GM21360 (cell line): ENCODE results near the gene NBPF12.
"Not testable (repeated sequence)": the region's sequence is repeated elsewhere in the genome, so short reads cannot be mapped to it uniquely, and the experiment has no call there.

ENCODE experiments used
- ATAC-seq: cut with Tn5 transposase; IDR thresholded peaks from one replicate; pipeline ENCODE4 v1.9.1; 2021; ENCODE audit warnings: mild to moderate bottlenecking, moderate library complexity; ENCODE audit not compliant: unreplicated experiment

Gene NBPF12

DNA sequence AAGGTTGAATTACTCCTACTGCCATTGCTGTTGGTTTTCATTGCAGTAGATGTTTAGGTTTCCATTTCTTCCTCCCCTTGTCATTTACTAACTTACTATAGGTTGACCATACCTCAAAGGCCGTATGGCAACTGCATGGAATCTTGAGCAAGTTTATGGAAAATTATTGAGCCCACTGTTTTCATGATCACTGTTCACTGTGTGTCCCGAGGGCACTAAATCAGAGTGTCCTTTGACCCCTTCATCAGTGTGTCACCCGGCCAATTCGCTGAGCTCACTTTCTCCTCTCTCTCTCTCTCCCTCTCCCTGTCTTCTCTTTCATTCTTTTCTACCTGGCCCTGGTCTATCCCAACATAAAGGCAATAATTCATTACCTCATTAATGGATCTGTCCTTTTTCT is 47.7 kb downstream of the NBPF12 start:
- not testable (repeated sequence) for ATAC-seq

DNA sequence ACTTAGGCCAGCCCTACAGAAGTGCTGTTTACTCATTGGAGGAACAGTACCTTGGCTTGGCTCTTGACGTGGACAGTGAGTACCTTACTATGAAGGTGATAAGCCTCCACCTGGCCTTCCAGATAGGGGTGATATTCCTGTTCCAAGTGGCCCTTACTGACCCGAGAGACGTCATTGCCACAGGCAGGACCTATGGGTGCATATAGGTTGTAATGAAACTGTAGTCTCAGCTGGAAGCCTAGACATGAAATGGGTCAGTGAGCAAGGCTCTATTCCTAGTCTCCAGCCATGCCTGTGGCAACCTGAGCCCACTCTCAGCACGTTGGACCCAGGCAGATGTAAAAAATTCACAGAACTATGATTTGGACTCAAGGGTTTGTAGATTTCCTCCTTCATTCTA is 48.3 kb downstream of the NBPF12 start:
- ATAC-seq: not testable (repeated sequence)

DNA sequence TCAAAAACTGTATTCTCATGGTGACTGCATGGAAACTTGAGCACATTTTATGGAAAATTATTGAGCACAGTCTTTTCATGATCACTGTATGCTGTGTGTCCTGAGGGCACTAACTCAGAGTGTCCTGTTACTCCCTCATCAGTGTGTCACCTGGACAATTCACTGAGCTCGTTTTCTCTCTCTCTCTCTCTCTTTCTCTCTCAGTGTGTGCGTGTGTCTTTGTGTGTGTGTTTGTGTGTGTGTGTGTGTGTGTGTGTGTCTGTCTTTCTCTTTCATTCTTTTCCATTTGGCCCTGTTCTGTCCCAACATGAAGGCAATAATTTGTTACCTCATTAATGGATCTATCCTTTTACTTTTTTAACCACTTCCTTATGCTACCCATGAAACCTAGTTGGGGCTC is 49.4 kb downstream of the NBPF12 start:
- not testable (repeated sequence) for ATAC-seq

DNA sequence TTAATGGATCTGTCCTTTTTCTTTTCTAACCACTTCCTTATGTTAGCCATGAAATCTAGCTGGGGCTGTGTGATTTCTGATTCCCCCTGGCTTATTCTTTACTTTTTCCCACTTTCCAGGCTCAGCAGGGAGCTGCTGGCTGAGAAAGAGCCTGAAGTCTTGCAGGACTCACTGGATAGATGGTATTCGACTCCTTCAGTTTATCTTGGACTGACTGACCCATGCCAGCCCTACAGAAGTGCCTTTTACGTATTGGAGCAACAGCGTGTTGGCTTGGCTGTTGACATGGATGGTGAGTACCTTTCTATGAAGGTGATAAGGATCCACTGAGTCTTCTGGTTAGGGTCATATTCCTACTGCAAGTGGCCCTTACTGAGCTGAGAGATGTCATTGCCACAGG is 51.3 kb downstream of the NBPF12 start:
- ATAC-seq: not testable (repeated sequence)

DNA sequence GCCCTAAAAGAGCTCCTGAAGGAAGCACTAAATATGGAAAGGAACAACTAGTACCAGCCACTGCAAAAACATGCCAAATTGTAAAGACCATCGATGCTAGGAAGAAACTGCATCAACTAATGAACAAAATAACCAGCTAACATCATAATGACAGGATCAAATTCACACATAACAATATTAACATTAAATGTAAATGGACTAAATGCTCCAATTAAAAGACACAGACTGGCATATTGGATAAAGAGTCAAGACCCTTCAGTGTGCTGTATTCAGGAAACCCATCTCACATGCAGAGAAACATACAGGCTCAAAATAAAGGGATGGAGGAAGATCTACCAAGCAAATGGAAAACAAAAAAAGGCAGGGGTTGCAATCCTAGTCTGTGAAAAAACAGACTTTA is 70.4 kb downstream of the NBPF12 start:
- not testable (repeated sequence) for ATAC-seq

DNA sequence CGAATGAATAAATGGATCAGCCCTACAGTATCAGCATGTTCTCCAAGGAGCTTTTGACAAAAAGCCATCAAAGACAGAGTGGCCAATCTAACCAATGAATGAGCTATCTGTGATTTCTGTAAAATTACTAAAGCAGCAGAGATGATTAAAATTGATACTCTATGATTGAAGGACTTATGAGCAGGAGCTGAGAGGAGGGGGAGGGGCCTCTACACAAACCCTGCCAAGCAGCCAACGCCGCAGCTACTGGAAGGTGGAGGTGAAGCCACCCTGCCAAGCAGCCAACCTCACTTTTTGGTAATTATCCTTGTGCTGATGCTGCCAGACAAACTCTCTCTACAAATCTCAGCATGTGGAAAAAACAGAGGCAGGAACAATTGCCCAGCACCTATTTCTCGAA is 88.9 kb downstream of the NBPF12 start:
- ATAC-seq: not testable (repeated sequence)

DNA sequence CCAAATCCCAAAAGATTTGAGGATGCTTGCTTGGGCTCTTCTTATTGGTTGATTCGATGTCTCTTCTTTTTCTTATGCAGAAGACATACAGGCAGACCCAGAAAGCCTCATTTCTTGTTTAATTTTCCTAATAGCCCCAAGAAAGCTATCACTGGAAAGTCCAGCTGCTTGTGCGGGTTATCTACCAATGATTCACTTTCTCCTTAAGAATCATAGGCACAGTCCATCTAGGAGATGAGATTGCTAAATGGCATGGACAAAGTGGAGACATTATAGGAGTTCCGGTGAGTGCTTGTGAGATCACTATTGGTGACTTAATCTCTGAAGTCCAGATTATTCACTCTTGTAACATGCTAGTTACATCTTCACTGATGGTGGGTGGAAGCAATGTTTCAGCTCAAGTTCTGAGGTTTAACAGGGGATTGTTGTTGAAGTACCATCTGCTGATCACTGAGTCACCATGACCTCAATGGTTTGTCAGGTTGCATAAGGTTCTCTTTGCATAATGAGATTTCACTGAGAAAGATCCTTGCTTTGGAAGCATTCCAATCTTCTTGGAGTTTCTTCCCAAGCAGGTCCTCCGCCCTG is 92.0 kb downstream of the NBPF12 start:
- ATAC-seq: not testable (repeated sequence)

DNA sequence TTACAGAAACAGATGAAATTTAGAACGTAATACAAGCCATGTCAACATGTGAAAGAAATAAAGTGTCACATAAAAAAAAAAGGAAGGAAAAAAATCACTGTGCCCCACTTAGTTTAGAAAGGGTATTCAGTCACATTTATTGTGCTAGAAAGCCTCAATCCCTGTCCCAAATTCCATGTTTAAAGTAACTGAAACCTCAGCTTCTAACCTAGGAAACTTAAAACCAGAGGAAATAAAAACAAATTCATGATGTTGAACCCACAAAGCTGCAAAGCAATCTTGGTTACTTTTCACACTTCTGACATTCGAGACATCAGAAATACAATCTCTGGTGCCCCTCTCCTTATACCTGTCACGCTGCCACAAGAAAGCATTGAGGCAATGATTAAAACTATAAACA is 101.8 kb downstream of the NBPF12 start:
- no peak for ATAC-seq

DNA sequence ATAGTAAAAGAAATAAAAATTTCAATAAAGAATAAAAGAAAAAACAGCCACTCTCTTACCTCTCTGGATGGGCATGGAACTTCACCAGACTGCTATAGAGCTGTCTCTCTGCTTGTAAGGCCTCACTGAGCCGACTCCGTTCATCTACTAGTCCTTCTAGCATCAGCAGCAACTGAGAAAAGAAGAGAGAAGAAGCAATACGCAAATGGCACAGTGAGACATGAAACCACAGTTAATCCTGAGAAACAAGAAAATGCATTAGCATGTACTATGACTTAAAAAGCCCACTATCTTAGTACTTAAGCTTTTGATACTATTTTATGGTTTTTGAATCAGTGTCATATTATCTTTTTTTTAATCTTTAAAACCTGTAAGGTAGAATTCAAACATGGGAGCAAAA is 104.8 kb downstream of the NBPF12 start:
- not testable (repeated sequence) for ATAC-seq

DNA sequence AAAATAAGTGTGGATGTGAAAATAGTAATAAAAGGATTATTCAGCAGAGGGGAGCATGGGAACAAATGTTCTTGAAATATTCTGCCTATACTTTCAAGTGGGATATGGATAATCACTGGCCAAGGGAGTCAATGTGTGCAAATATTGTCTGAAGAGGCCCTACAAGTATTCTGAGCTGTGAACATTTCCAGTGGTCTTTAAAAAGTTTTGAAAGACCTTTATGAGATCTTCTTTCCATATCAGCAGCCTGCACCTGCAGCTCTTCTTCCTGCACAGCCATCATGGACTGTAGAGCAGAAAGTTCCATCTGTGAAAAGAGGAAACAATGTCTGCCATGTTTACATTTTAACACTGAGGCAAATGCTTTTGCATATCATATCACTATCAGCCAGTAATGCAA is 106.4 kb downstream of the NBPF12 start:
- not testable (repeated sequence) for ATAC-seq
